ENCODE data around the gene WDR73.

DNA sequence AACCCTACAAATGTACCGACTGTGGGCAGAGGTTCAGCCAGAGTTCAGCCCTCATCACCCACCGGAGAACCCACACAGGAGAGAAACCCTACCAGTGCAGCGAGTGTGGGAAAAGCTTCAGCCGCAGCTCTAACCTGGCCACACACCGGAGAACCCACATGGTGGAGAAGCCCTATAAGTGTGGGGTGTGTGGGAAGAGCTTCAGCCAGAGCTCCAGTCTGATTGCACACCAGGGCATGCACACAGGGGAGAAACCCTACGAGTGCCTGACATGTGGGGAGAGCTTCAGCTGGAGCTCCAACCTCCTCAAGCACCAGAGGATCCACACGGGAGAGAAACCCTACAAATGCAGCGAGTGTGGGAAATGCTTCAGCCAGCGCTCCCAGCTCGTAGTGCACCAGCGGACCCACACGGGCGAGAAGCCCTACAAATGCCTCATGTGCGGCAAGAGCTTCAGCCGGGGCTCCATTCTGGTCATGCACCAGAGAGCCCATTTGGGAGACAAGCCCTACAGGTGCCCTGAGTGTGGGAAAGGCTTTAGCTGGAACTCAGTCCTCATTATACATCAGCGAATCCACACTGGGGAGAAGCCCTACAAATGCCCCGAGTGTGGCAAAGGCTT is 32.6 kb downstream of the WDR73 start:
- TF ChIP-seq TAF1 (IDR thresholded peaks at IDR 0.05; ENCODE audit: low read depth, low read length) (no peak), SPI1 (IDR thresholded peaks at IDR 0.05; ENCODE audit: low read depth, low read length) (no peak), POLR2AphosphoS5 (IDR thresholded peaks at IDR 0.05; ENCODE audit: low read depth, low read length) (no peak), POLR2A (IDR thresholded peaks at IDR 0.05; ENCODE audit: low read depth, low read length) (no peak), PAX5 (IDR thresholded peaks at IDR 0.05; ENCODE audit: insufficient read depth, low read length, severe bottlenecking) (no peak), POU2F2 (IDR thresholded peaks at IDR 0.05; ENCODE audit: low read depth, low read length) (no peak)

All from GM12891 (cell line).